GM23338 (cell line): Measurements from ENCODE around the gene PPP2R2D. TPM values are rescaled to one million over a fixed set of nuclear protein-coding genes. Genes with fewer than 3 reads are reported as not detected.

Source experiments
- ATAC-seq: fragments of 200-7000 bp; cut with Tn5 transposase; 3 replicates; pipeline ENCODE4 v1.9.1; 2020
- DNase-seq: peaks from one replicate; pipeline ENCODE4 v3.0.0-alpha.2; 2015; ENCODE audit warnings: low spot score
- H2AFZ ChIP-seq: fragments of 200-600 bp; sonication (generic); 2 replicates; pipeline ENCODE4 v1.8.0; 2016; ENCODE audit warnings: antibody characterized with exemption, mild to moderate bottlenecking, moderate library complexity
- H3F3A ChIP-seq: fragments of 200-600 bp; sonication (generic); replicated peaks from 2 replicates; pipeline ENCODE4 v1.8.0; 2017; ENCODE audit warnings: antibody characterized with exemption, mixed run types, low read depth
- H3K27ac ChIP-seq: fragments of 200-600 bp; sonication (generic); 2 replicates; pipeline ENCODE4 v1.6.1; 2016; ENCODE audit warnings: low read depth
- H3K27me3 ChIP-seq: fragments of 200-600 bp; sonication (generic); 2 replicates; pipeline ENCODE4 v1.8.0; 2016; ENCODE audit warnings: mild to moderate bottlenecking, mixed run types, moderate library complexity; ENCODE audit not compliant: insufficient read depth
- H3K36me3 ChIP-seq: fragments of 200-600 bp; sonication (generic); 2 replicates; pipeline ENCODE4 v1.8.0; 2016; ENCODE audit warnings: mild to moderate bottlenecking; ENCODE audit not compliant: insufficient read depth
- H3K4me1 ChIP-seq: fragments of 200-600 bp; sonication (generic); 2 replicates; pipeline ENCODE4 v1.8.0; 2016; ENCODE audit warnings: mild to moderate bottlenecking, moderate library complexity; ENCODE audit not compliant: insufficient read depth
- H3K4me2 ChIP-seq: fragments of 200-600 bp; sonication (generic); 2 replicates; pipeline ENCODE4 v1.7.1; 2017; ENCODE audit warnings: mixed run types
- H3K4me3 ChIP-seq: fragments of 200-600 bp; sonication (generic); 2 replicates; pipeline ENCODE4 v1.6.1; 2016; ENCODE audit warnings: mixed run types
- H3K79me2 ChIP-seq: fragments of 200-600 bp; sonication (generic); replicated peaks from 2 replicates; pipeline ENCODE4 v1.8.0; 2017; ENCODE audit warnings: mild to moderate bottlenecking; ENCODE audit not compliant: insufficient read depth
- H3K9me2 ChIP-seq: fragments of 200-600 bp; sonication (generic); 2 replicates; pipeline ENCODE4 v1.8.0; 2017; ENCODE audit not compliant: insufficient read depth
- H4K20me1 ChIP-seq: fragments of 200-600 bp; sonication (generic); replicated peaks from 2 replicates; pipeline ENCODE4 v1.8.0; 2017; ENCODE audit warnings: mild to moderate bottlenecking; ENCODE audit not compliant: insufficient read depth
- H3K27ac Mint-ChIP-seq: 2 replicates; pipeline ENCODE4 v1.8.0; 2020; ENCODE audit warnings: inconsistent platforms, mild to moderate bottlenecking, moderate library complexity, mixed read lengths
- H3K27me3 Mint-ChIP-seq: 3 replicates; pipeline ENCODE4 v1.8.0; 2022; ENCODE audit warnings: low read depth, mild to moderate bottlenecking, moderate library complexity, mixed read lengths, inconsistent platforms; ENCODE audit not compliant: insufficient read depth, poor library complexity
- H3K36me3 Mint-ChIP-seq: 3 replicates; pipeline ENCODE4 v1.8.0; 2021; ENCODE audit warnings: low read depth, mild to moderate bottlenecking, inconsistent platforms, moderate library complexity, mixed read lengths
- H3K4me1 Mint-ChIP-seq: 3 replicates; pipeline ENCODE4 v1.8.0; 2020; ENCODE audit warnings: mild to moderate bottlenecking, inconsistent platforms, mixed read lengths
- H3K4me3 Mint-ChIP-seq: 3 replicates; pipeline ENCODE4 v1.8.0; 2021; ENCODE audit warnings: moderate library complexity, mild to moderate bottlenecking, inconsistent platforms, mixed read lengths
- H3K9me3 Mint-ChIP-seq: 3 replicates; pipeline ENCODE4 v1.8.0; 2020; ENCODE audit warnings: moderate library complexity, mild to moderate bottlenecking, inconsistent platforms, mixed read lengths
- CREB1 ChIP-seq: fragments of 250-450 bp; sonication (Bioruptor Pico); IDR thresholded peaks from 2 replicates; pipeline ENCODE4 v1.5.0; 2020; ENCODE audit warnings: low read depth, mild to moderate bottlenecking, moderate library complexity
- EZH2 ChIP-seq: fragments of 200-600 bp; sonication (generic); IDR thresholded peaks from one replicate; pipeline ENCODE4 v1.8.0; 2017; ENCODE audit warnings: antibody characterized with exemption, mild to moderate bottlenecking, low read depth; ENCODE audit not compliant: unreplicated experiment
- EZH2phosphoT487 ChIP-seq: fragments of 200-600 bp; sonication (generic); IDR thresholded peaks from one replicate; pipeline ENCODE4 v1.8.1; 2018; ENCODE audit warnings: antibody characterized with exemption; ENCODE audit not compliant: unreplicated experiment
- JUNB ChIP-seq: IDR thresholded peaks from one replicate; pipeline ENCODE4 v1.6.1; 2016; ENCODE audit warnings: antibody characterized with exemption; ENCODE audit not compliant: unreplicated experiment
- NANOG ChIP-seq: IDR thresholded peaks from 2 replicates; pipeline ENCODE4 v1.6.1; 2016; ENCODE audit warnings: antibody characterized with exemption, borderline replicate concordance
- POLR2AphosphoS5 ChIP-seq: IDR thresholded peaks from 2 replicates; pipeline ENCODE4 v1.6.1; 2016; ENCODE audit warnings: antibody characterized with exemption, low read depth
- STAT1 ChIP-seq: IDR thresholded peaks from one replicate; pipeline ENCODE4 v1.6.1; 2016; ENCODE audit warnings: antibody characterized with exemption; ENCODE audit not compliant: unreplicated experiment
- ZNF114 ChIP-seq: fragments of 250-450 bp; sonication (Bioruptor Pico); IDR thresholded peaks from 2 replicates; pipeline ENCODE4 v1.5.0; 2020; ENCODE audit warnings: mild to moderate bottlenecking, moderate library complexity
- ZNF331 ChIP-seq: fragments of 250-450 bp; sonication (Bioruptor Pico); IDR thresholded peaks from 2 replicates; pipeline ENCODE4 v1.5.0; 2020; ENCODE audit warnings: low read depth, mild to moderate bottlenecking, moderate library complexity
- polyA plus RNA-seq: library from polyadenylated mRNA; unstranded; fragments of >200 nt; fragmentation: Nextera tagmentation; extraction: Ambion mirVana; gene quantifications from 2 replicates; pipeline ENCODE4 v1.2.1, GENCODE V29; 2016
- total RNA-seq: library from RNA; depleted of rRNA; stranded (reverse); fragments of >200 nt; shearing (Covaris generic); gene quantifications from 2 replicates; pipeline ENCODE4 v1.2.3, GENCODE V29; 2014
- TF ChIP-seq, protein P1 (sequence below): IDR thresholded peaks from one replicate; pipeline ENCODE4 v1.6.1; 2018; ENCODE audit warnings: antibody characterized with exemption; ENCODE audit not compliant: unreplicated experiment
- TF ChIP-seq, protein P2 (sequence below), 2 experiments: fragments of 200-600 bp in 1 of 2; sonication (generic) in 1 of 2; conservative IDR thresholded peaks; 2 replicates each; pipeline versions ENCODE4 v1.5.1 to v1.6.1; 2016 to 2017; ENCODE audit warnings: antibody characterized with exemption in 2 of 2, low read depth in 2 of 2, mild to moderate bottlenecking in 2 of 2, moderate library complexity in 1 of 2
- TF ChIP-seq, protein P3 (sequence below): IDR thresholded peaks from 2 replicates; pipeline ENCODE4 v1.6.1; 2016; ENCODE audit warnings: antibody characterized with exemption

PPP2R2D gene
- total and polyA plus RNA-seq, 2 experiments from 2014 or later: 28.8 to 33.7 TPM

DNA sequence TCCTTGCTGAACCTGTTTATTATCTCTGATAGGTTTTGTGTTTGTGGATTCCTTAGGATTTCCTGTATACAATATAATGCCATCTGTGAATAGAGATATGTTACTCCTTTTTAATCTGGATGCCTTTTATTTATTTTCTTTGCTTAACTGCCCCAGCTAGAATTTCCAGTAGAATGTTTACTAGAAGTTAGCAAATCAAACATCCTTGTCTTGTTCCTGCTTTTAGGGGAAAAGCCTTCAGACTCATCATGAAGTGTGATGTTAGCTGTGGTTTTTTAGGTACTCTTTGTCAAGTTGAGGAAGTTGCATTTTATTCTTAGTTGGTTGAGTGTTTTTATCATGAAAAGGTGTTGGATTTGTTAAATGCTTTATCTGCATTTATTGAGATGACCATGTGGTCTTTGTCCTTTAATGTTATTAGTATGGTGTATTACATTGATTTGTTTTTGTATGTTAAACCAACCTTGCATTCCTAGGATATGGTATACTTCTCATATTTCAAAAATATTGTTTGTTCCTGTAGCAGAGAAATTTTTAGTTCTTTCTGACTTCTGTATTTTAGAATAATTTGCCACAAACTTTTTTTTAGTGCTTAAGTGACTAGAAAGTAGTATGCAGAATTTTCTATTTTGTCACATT, 24.3 kb downstream of the PPP2R2D start (continued):
- TF ChIP-seq, protein P1, sequence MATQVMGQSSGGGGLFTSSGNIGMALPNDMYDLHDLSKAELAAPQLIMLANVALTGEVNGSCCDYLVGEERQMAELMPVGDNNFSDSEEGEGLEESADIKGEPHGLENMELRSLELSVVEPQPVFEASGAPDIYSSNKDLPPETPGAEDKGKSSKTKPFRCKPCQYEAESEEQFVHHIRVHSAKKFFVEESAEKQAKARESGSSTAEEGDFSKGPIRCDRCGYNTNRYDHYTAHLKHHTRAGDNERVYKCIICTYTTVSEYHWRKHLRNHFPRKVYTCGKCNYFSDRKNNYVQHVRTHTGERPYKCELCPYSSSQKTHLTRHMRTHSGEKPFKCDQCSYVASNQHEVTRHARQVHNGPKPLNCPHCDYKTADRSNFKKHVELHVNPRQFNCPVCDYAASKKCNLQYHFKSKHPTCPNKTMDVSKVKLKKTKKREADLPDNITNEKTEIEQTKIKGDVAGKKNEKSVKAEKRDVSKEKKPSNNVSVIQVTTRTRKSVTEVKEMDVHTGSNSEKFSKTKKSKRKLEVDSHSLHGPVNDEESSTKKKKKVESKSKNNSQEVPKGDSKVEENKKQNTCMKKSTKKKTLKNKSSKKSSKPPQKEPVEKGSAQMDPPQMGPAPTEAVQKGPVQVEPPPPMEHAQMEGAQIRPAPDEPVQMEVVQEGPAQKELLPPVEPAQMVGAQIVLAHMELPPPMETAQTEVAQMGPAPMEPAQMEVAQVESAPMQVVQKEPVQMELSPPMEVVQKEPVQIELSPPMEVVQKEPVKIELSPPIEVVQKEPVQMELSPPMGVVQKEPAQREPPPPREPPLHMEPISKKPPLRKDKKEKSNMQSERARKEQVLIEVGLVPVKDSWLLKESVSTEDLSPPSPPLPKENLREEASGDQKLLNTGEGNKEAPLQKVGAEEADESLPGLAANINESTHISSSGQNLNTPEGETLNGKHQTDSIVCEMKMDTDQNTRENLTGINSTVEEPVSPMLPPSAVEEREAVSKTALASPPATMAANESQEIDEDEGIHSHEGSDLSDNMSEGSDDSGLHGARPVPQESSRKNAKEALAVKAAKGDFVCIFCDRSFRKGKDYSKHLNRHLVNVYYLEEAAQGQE: no peak
- TF ChIP-seq CREB1 (CRISPR knock-in tag) (no peak), EZH2phosphoT487 (no peak)

DNA sequence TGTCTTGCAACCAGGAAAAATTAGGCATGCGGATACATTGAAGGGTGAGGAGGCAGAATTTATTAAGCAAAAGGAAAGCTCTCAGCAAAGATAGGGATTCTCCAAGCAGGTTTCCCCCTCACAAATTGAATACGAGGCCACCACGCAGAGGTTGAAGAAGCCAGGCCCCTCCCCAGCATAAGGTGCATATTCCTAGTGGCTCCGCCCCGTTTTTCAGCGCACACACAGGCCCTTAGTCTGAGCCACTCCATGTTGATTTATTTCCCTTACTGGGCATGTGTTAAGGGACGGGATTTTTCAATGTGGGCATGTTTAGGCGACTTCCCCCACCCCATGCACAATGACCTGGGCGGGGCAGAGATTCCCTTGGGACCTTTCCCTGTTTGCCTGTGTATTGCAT, 24.9 kb downstream of the PPP2R2D start:
- Mint-ChIP-seq H3K4me3 (no peak overlapping the region), H3K27me3 (peaks cover 13% of the 10 kb centered on the region), H3K9me3 (no peaks in the 10 kb centered on the region), H3K4me1 (peaks cover 72% of the 10 kb centered on the region), H3K27ac (peak overlapping the region; percentile 54; the same call in 1 of the 2 replicates), H3K36me3 (peaks cover 10% of the 10 kb centered on the region; the same call in 2 of the 3 replicates)
- Histone ChIP-seq H3K27me3 (no peaks in the 10 kb centered on the region), H3K4me1 (peaks cover 70% of the 10 kb centered on the region), H3K27ac (no peak overlapping the region), H3F3A (no peaks in the 10 kb centered on the region), H3K9me2 (no peaks in the 10 kb centered on the region), H2AFZ (no peak overlapping the region), H3K4me3 (no peak overlapping the region), H4K20me1 (peaks cover 83% of the 10 kb centered on the region), H3K79me2 (peaks cover 100% of the 10 kb centered on the region), H3K4me2 (no peak overlapping the region), H3K36me3 (no peaks in the 10 kb centered on the region)
- no peak; the same call in 2 of the 3 replicates for ATAC-seq
- peak; percentile 44 for DNase-seq
- TF ChIP-seq STAT1 (no peak), JUNB (no peak), ZNF114 (CRISPR knock-in tag) (no peak), POLR2AphosphoS5 (no peak), NANOG (no peak), CREB1 (CRISPR knock-in tag) (no peak), EZH2 (no peak), EZH2phosphoT487 (no peak), ZNF331 (CRISPR knock-in tag) (no peak)
- TF ChIP-seq, protein P2, sequence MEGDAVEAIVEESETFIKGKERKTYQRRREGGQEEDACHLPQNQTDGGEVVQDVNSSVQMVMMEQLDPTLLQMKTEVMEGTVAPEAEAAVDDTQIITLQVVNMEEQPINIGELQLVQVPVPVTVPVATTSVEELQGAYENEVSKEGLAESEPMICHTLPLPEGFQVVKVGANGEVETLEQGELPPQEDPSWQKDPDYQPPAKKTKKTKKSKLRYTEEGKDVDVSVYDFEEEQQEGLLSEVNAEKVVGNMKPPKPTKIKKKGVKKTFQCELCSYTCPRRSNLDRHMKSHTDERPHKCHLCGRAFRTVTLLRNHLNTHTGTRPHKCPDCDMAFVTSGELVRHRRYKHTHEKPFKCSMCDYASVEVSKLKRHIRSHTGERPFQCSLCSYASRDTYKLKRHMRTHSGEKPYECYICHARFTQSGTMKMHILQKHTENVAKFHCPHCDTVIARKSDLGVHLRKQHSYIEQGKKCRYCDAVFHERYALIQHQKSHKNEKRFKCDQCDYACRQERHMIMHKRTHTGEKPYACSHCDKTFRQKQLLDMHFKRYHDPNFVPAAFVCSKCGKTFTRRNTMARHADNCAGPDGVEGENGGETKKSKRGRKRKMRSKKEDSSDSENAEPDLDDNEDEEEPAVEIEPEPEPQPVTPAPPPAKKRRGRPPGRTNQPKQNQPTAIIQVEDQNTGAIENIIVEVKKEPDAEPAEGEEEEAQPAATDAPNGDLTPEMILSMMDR (conservative IDR thresholded peaks at IDR 0.05; ENCODE audit: low read depth in 2 of 2): no peak
- TF ChIP-seq, protein P3, sequence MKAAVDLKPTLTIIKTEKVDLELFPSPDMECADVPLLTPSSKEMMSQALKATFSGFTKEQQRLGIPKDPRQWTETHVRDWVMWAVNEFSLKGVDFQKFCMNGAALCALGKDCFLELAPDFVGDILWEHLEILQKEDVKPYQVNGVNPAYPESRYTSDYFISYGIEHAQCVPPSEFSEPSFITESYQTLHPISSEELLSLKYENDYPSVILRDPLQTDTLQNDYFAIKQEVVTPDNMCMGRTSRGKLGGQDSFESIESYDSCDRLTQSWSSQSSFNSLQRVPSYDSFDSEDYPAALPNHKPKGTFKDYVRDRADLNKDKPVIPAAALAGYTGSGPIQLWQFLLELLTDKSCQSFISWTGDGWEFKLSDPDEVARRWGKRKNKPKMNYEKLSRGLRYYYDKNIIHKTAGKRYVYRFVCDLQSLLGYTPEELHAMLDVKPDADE: no peak
